GM20000 (cell line): Measurements from ENCODE around the gene SLC30A3.

Experiments used
- DNase-seq: peaks from one replicate; pipeline ENCODE4 v3.0.0; 2012; ENCODE audit warnings: low spot score
- CTCF ChIP-seq: IDR thresholded peaks from 2 replicates; pipeline ENCODE4 v1.5.1; 2012; ENCODE audit warnings: mild to moderate bottlenecking, control low read depth; ENCODE audit errors: extremely low read depth, missing control alignments

Gene SLC30A3

GRCh38 chr2:27297195-27297594, 34.3 kb upstream of the SLC30A3 start:
- DNase-seq, result no peak

GRCh38 chr2:27296481-27296880, 33.6 kb upstream of the SLC30A3 start:
- no peak for DNase-seq
- TF ChIP-seq CTCF, result no peak

More at GRCh38 chr2:27297195-27297594, 34.3 kb upstream of the SLC30A3 start:
- TF ChIP-seq CTCF, result no peak

GRCh38 chr2:27294928-27295327, 32.1 kb upstream of the SLC30A3 start:
- TF ChIP-seq CTCF, result no peak
- DNase-seq, result no peak

- no peak for DNase-seq
- no peak for TF ChIP-seq CTCF
These were observed 29.0 kb upstream of the SLC30A3 start for GRCh38 chr2:27291865-27292264.

- no peak for DNase-seq
- TF ChIP-seq CTCF, result no peak
These were observed 27.7 kb upstream of the SLC30A3 start for GRCh38 chr2:27290549-27290948.

- TF ChIP-seq CTCF, result no peak
- DNase-seq, result no peak
These were observed 25.8 kb upstream of the SLC30A3 start for GRCh38 chr2:27288610-27289009.

- TF ChIP-seq CTCF, result no peak
- no peak for DNase-seq
These were observed 22.6 kb upstream of the SLC30A3 start for GRCh38 chr2:27285481-27285880.
